ENCODE results near the gene COG5.
"Not testable (repeated sequence)": the region's sequence is repeated elsewhere in the genome, so short reads cannot be mapped to it uniquely, and the experiment has no call there.

The COG5 gene

GRCh38 chr7:107158028-107158427 lies 405.7 kb downstream of the COG5 start:
- no peak for DNase-seq (ENCODE audit: low read depth, low spot score)

GRCh38 chr7:107157091-107157490 lies 406.6 kb downstream of the COG5 start:
- no peak for DNase-seq (ENCODE audit: low read depth, low spot score)

- not testable (repeated sequence) for DNase-seq (ENCODE audit: low read depth, low spot score)
These were observed 408.0 kb downstream of the COG5 start for GRCh38 chr7:107155726-107156125.

- DNase-seq (ENCODE audit: low read depth, low spot score) = no peak
These were observed 408.9 kb downstream of the COG5 start for GRCh38 chr7:107154826-107155225.

GRCh38 chr7:107152011-107152410 lies 411.7 kb downstream of the COG5 start:
- no peak for DNase-seq (ENCODE audit: low read depth, low spot score)
